Lower lobe of right lung (tissue), 2 donors: ENCODE data around the gene TXNRD3. TPM values are rescaled to one million over a fixed set of nuclear protein-coding genes. Genes with fewer than 3 reads are reported as not detected.

Experiments used
- ATAC-seq, 2 donors: fragments of 200-7000 bp; cut with Tn5 transposase; one replicate each; pipeline ENCODE4 v1.9.1; 2020 to 2022; ENCODE audit warnings: mild to moderate bottlenecking in 2 of 2, moderate library complexity in 2 of 2
- DNase-seq: peaks from one replicate; pipeline ENCODE4 v3.0.0-alpha.2; 2020
- H3K27ac ChIP-seq: fragments of 200-600 bp; one replicate; pipeline ENCODE4 v1.8.0; 2022
- H3K27me3 ChIP-seq: fragments of 200-600 bp; one replicate; pipeline ENCODE4 v1.8.0; 2022; ENCODE audit warnings: low read depth
- H3K36me3 ChIP-seq: fragments of 200-600 bp; one replicate; pipeline ENCODE4 v1.8.0; 2022; ENCODE audit warnings: mild to moderate bottlenecking
- H3K4me1 ChIP-seq: fragments of 200-600 bp; one replicate; pipeline ENCODE4 v1.8.0; 2022
- H3K4me3 ChIP-seq: fragments of 200-600 bp; one replicate; pipeline ENCODE4 v1.8.0; 2022; ENCODE audit warnings: mild to moderate bottlenecking
- H3K9me3 ChIP-seq: fragments of 200-600 bp; one replicate; pipeline ENCODE4 v1.8.0; 2022
- CTCF ChIP-seq: fragments of 200-600 bp; IDR thresholded peaks from one replicate; pipeline ENCODE4 v1.8.0; 2022; ENCODE audit warnings: antibody characterized with exemption, mild to moderate bottlenecking
- intact Hi-C: fragments of 100-400 bp; cut with DNase I; formaldehyde crosslinking; loops from one replicate; pipeline ENCODE4 v1.11.0; 2022
- long read RNA-seq: library from polyadenylated mRNA; unstranded; transcript quantifications from one replicate; pipeline ENCODE4 v2.0.0, GENCODE V29; 2021
- total RNA-seq: library from RNA; stranded (reverse); fragmentation: NEBNext Ultra II Directional; extraction: Animal tissue kit (Norgen Biotek cat#: 25700); gene quantifications from one replicate; pipeline ENCODE4 v1.2.1, GENCODE V29; 2021
- donor health status: DM: no; HTN: yes; CAD: no; lungs with severe emphysema.

Gene TXNRD3
- 8.7 TPM for total RNA-seq
- long read RNA-seq, partial matches to known transcripts: 0 of 9 reads
- long read RNA-seq, other reads (novel, unspliced or antisense): 6 of 9 reads

GRCh38 chr3:126654571-126655383 lies at the start of gene TXNRD3:
Gene TXNRD3 (minus strand): TSS chr3:126655124.
- Histone ChIP-seq H3K27me3 (peaks cover 4% of the 10 kb centered on the region), H3K27ac (peak within 1 kb of the TSS; percentile 87), H3K4me1 (peaks cover 10% of the 10 kb centered on the region), H3K9me3 (no peaks in the 10 kb centered on the region), H3K36me3 (no peaks in the 10 kb centered on the region), H3K4me3 (peak within 1 kb of the TSS; percentile 70)
- DNase-seq (peak; percentile 89), ATAC-seq (peak; percentile 96 to 99)
- peak; percentile 11 for TF ChIP-seq CTCF
- intact Hi-C loops: no loop called here

- peak; percentile 95 for DNase-seq
- TF ChIP-seq CTCF: no peak
- H3K4me3 ChIP-seq: peak within 1 kb of the TSS; percentile 97
- no peaks in the 10 kb centered on the region for H3K36me3 ChIP-seq
- intact Hi-C loops: no loop called here
- peak within 1 kb of the TSS; percentile 44 for H3K27ac ChIP-seq
- peaks cover 15% of the 10 kb centered on the region for H3K4me1 ChIP-seq
- H3K9me3 ChIP-seq: no peaks in the 10 kb centered on the region
- peaks cover 3% of the 10 kb centered on the region for H3K27me3 ChIP-seq
- ATAC-seq: peak; percentile 99 to 100
Measured at GRCh38 chr3:126703512-126704493, 48.9 kb upstream of the TXNRD3 start, which contains the start of gene CHCHD6. Gene CHCHD6 (plus strand): TSS chr3:126704240. CDS start chr3:126704313, 73 bp downstream.

GRCh38 chr3:126699011-126699410 lies 44.1 kb upstream of the TXNRD3 start:
- Histone ChIP-seq H3K27me3 (peaks cover 3% of the 10 kb centered on the region), H3K27ac (no peak overlapping the region), H3K36me3 (no peaks in the 10 kb centered on the region), H3K4me1 (peaks cover 7% of the 10 kb centered on the region), H3K9me3 (no peaks in the 10 kb centered on the region), H3K4me3 (no peak overlapping the region)
- no peak for ATAC-seq
- DNase-seq: no peak
- no peak for TF ChIP-seq CTCF
- intact Hi-C loops: no loop called here

GRCh38 chr3:126696701-126697267 lies 41.9 kb upstream of the TXNRD3 start:
- ATAC-seq: peak; percentile 77 to 88
- intact Hi-C loops: no loop called here
- Histone ChIP-seq H3K4me1 (no peaks in the 10 kb centered on the region), H3K9me3 (no peaks in the 10 kb centered on the region), H3K36me3 (no peaks in the 10 kb centered on the region), H3K27ac (no peak overlapping the region), H3K27me3 (peaks cover 3% of the 10 kb centered on the region), H3K4me3 (no peak overlapping the region)
- no peak for TF ChIP-seq CTCF
- DNase-seq: no peak

GRCh38 chr3:126693921-126694320 lies 39.0 kb upstream of the TXNRD3 start:
- H3K4me1 ChIP-seq: no peaks in the 10 kb centered on the region
- no peak for TF ChIP-seq CTCF
- no peaks in the 10 kb centered on the region for H3K36me3 ChIP-seq
- intact Hi-C loops: no loop called here
- DNase-seq (no peak), ATAC-seq (no peak)
- H3K27ac ChIP-seq: no peak overlapping the region
- H3K27me3 ChIP-seq: no peaks in the 10 kb centered on the region
- H3K4me3 ChIP-seq: no peak overlapping the region
- no peaks in the 10 kb centered on the region for H3K9me3 ChIP-seq
